HG03575 (cell line): ENCODE results near the gene IQSEC1.

Experiments
- ATAC-seq: cut with Tn5 transposase; IDR thresholded peaks from one replicate; pipeline ENCODE4 v1.9.1; 2021; ENCODE audit not compliant: unreplicated experiment, insufficient number of reproducible peaks, low FRiP score; ENCODE audit errors: extremely low read depth

IQSEC1 gene

GRCh38 chr3:12967606-12968351 lies 105.5 kb downstream of the IQSEC1 start:
- ATAC-seq, result no peak

DNA sequence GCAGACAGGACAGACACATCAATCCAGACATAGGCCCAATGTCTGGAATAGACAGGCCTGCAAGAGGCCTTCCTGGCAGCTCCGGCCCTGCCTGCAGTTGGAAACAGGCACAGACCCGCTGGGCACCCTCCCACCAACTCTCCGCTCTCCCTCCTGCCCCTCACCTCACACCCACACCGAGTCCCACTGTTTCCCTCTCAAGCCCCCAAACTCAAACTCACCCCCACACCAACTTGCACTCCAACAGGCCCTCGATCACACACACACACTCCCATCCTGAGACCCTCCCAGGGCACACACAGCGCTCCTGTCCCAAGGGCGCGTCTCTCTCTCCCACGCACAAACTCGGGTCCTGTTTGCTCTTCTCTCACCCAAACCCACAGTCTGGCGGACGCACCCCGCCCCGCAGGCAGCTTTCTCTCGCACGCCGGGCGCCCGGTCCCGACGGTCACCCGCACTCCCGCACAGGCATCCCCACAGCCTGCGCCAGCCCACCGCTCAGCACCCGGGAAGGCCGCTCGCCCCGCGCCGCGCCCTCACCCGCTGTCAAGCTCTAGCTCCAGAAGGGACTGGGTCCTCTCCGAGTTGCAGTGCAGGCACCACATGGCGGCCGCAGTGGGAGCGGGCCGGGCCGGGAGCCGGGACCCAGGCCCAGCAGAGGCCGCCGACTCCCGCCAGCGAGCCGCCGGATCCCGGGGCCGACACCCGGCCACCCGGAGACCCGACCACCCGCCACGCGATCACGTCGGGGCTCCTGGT lies 106.2 kb downstream of the IQSEC1 start:
- no peak for ATAC-seq

- no peak for ATAC-seq
These were observed 107.0 kb downstream of the IQSEC1 start for GRCh38 chr3:12965999-12966846.

GRCh38 chr3:12964711-12965612 lies 108.3 kb downstream of the IQSEC1 start:
- ATAC-seq, result no peak

- ATAC-seq, result no peak
These were observed 109.1 kb downstream of the IQSEC1 start for GRCh38 chr3:12963922-12964701.

DNA sequence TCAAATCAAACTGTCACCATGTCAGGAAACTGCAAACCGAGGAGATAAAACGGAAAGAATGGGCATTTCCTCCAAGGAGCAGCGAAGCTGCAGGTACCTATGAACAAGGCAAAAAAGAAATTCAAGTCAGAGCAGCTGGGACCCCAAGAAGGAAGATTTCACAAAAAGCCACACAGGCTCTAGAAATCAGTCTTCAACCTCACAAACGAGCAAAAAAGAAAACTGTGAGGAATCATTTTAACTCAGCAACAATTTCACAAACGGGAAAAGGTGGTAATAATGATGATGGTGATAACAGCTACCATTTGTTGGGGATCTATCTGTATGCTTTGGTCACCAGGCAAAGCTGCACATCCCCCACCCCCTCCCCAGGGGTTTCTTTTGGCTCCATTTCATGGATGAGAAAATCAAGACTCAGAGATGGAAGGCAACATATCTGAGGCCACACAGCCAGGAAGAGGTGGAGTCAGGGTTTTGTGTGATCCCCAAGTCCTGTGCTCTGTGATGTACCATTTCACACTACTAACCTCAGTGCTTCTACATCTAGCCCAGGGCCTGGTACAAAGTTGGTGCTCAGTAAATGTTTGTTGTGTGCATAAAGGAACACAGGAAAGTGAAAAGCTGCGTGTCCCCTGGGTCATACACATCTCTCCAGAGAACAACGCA lies 109.9 kb downstream of the IQSEC1 start:
- no peak for ATAC-seq

DNA sequence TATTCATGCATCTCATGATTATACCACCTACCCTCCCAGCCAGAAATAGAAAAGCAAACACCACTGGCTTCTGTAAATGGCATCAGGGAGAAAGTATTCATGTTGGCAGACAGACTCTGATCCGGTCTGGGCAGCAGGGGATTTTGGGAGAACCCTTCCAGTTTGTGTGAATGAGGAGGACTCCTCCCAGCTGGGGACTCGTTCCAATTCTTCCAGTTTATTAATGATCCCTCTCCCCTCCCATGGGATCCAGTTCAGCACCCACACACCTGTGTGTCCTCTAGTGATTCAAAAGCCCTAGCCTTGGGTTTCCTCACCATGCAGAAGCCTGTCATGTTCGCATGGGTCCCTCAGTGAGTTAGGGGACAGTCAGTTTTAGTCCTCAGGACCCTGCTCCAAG lies 110.9 kb downstream of the IQSEC1 start:
- ATAC-seq, result no peak

DNA sequence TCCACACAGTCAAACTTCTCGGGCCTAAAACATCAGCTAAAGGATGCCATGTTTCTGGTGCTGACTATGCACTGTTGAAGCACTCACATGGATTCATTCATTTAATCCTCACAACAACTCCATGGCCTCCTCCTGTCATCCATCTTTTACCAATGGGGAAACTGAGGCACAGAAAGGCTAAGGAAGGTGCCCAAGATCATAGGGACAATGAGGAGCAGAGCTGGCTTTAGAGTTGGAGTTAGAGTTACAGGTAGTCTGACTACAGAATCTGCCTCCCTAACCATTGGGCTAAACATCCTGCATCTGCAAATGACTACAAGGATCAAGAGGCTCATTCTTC lies 111.6 kb downstream of the IQSEC1 start:
- no peak for ATAC-seq

DNA sequence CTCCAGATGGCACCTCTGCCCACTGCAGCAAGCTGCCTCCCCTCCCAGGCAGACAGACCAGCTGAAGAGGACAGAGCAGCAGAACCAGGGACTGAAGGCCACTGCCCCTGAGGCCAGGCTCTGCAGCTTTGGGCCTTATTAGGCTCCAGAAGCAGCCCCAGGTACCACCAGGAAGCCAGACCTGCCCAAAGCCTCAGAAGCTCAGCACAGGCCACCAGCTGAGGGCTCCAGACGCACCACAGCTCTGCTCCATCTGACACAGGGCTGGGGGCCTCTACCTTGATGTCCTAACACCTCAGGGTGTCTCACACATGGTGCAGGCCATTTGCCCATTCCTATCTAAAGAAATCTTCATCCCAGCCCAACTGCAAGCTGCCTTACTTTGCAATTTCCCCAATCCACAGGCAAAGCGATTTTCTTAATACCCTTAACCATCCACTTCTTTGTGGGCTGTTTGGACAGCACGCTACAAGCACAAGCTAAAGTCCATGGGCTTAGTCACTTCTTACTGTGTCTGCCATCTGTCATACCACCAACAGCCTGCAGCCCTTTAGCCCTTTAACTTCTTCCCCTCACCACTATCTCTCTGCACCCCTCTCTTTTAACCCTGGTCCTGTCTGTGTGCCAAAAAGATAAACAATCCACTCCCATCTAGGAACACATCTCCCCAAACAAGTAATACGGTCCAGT lies 112.1 kb downstream of the IQSEC1 start:
- ATAC-seq, result no peak

GRCh38 chr3:12960497-12960896 lies 112.7 kb downstream of the IQSEC1 start:
- no peak for ATAC-seq

GRCh38 chr3:12959838-12960378 lies 113.3 kb downstream of the IQSEC1 start:
- no peak for ATAC-seq

DNA sequence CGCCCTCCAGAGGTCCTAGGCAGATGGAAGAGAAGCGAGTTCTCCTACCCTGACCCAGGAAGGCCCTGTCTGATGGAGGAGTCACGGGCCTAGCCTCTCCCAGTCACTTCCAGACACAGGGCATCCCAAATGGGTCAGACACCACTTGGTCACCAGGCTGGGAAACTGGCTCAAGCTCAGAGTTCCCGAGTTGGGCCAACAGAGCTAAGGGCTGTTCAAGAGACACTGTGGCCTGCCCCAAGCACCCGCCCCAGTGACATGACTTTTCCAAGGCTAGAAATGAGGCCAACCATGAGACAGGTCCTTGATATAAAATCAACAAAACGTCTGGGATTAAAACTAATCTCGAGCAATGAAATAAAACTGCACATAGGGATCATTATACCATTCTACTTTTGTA lies 113.8 kb downstream of the IQSEC1 start:
- no peak for ATAC-seq

DNA sequence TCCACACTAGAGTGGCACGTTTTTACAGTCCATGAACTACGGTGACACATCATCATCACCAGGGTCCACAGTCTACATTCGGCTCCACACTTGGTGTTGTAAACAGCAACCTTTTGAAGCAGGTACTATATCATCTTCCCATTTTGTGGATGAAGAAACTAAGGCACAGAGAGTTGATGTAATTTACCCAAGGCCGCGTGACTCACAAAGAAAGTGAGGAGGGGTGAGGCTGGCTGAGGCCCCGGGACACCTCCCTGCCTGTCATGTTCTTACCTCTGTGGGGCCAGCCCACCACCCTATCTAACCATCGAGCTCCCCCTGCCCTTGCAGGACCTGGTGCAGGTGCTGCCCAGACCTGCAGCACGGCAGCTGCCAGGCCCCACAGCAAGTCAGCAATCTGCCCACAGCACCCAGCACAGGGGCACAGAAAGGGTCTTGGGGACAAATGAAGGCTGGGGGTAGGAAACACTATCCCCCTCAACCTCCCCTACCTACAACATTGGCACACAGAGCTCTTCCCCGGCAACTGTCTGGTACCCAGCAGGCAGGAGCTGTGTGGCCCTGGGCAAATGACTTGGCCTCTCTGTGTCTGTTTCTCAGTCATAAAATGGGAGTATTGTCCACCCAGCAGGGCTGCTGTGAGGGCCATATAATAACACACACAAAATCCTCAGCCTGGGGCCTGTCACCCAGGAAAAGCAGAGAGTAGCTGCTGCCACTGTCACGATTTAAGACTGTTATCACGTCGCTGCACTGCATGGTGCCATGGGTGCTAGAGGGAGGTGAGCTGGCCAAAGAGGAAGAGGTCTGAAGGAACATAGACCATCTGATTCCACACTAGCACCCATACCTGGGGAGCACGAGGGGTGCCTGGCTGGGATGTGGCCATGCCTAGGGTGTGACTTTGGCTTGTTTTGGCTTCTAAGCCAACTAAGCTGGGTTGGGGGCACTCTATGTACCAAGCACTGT lies 115.1 kb downstream of the IQSEC1 start:
- no peak for ATAC-seq

DNA sequence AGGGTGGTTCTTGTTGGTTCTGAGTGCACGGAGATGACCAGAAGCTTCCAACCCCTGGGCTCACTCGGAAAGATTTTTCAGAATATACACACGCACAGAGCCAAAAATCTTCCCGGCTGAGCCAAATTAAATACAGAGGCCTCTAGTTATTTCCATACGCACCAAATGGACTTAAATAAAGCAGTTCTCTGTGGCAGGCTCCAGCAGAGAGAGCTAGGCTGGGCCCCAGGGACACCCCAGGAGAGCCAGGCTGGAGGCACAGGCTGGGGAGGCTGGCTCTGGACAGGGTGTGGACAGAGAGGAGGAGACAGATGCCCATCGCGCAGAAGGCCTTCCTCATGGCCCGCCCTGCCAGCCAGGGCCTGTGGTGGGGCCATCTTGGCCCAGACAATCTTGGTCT lies 115.9 kb downstream of the IQSEC1 start:
- no peak for ATAC-seq

DNA sequence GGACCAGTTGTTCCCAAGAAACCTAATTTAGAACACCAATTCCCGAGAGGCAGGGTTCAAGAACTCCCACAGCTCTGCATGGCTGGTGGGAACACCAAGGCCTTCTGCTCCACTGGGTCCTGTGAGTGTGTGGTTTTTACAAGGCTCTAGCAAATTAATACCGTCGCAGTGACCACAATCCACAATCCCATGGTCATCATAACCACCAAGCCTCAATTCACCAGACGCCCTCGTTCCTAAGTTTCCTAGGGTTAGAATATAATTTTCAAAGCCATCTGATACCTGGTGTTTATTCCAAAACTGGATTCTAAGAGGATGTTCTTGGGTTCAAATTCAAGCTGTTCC lies 116.9 kb downstream of the IQSEC1 start:
- no peak for ATAC-seq
